Effector memory CD4-positive, alpha-beta T cell (primary cell): Measurements from ENCODE around the gene WFIKKN2.
"Not testable (repeated sequence)": the region's sequence is repeated elsewhere in the genome, so short reads cannot be mapped to it uniquely, and the experiment has no call there.

Source experiments
- DNase-seq, 3 donors: peaks; one replicate each; pipeline ENCODE4 v3.0.0-alpha.2; 2020
- H3K27ac ChIP-seq: 2 replicates; pipeline ENCODE4 v1.7.0; 2013; ENCODE audit warnings: mild to moderate bottlenecking, low read length, moderate library complexity; ENCODE audit not compliant: insufficient read depth, poor library complexity, severe bottlenecking
- H3K27me3 ChIP-seq: replicated peaks from 2 replicates; pipeline ENCODE4 v1.7.0; 2013; ENCODE audit warnings: mild to moderate bottlenecking, low read length; ENCODE audit not compliant: insufficient read depth, control insufficient read depth, poor library complexity, severe bottlenecking
- H3K36me3 ChIP-seq: 2 replicates; pipeline ENCODE4 v1.7.0; 2013; ENCODE audit warnings: mild to moderate bottlenecking, low read length, moderate library complexity; ENCODE audit not compliant: control insufficient read depth, insufficient read depth
- H3K4me1 ChIP-seq: 2 replicates; pipeline ENCODE4 v1.7.0; 2013; ENCODE audit warnings: low read length, mild to moderate bottlenecking; ENCODE audit not compliant: control insufficient read depth, insufficient read depth, poor library complexity, severe bottlenecking
- H3K4me3 ChIP-seq: 2 replicates; pipeline ENCODE4 v1.7.0; 2013; ENCODE audit warnings: low read length, low read depth, mild to moderate bottlenecking; ENCODE audit not compliant: insufficient read depth, poor library complexity, severe bottlenecking
- H3K9me3 ChIP-seq: 2 replicates; pipeline ENCODE4 v1.7.0; 2013; ENCODE audit warnings: mild to moderate bottlenecking, low read length, moderate library complexity; ENCODE audit not compliant: control insufficient read depth

WFIKKN2 gene

GRCh38 chr17:50871364-50871763 lies 36.0 kb downstream of the WFIKKN2 start:
- peak; percentile 32 to 49 (median 43) for DNase-seq
- Histone ChIP-seq H3K27me3 (no peaks in the 10 kb centered on the region), H3K4me3 (peak overlapping the region; percentile 19), H3K4me1 (peaks cover 48% of the 10 kb centered on the region), H3K27ac (no peak overlapping the region), H3K36me3 (no peaks in the 10 kb centered on the region), H3K9me3 (no peaks in the 10 kb centered on the region)

GRCh38 chr17:50871898-50872297 lies 36.5 kb downstream of the WFIKKN2 start:
- H3K4me1 ChIP-seq, result peaks cover 46% of the 10 kb centered on the region
- no peaks in the 10 kb centered on the region for H3K9me3 ChIP-seq
- no peaks in the 10 kb centered on the region for H3K36me3 ChIP-seq
- no peaks in the 10 kb centered on the region for H3K27me3 ChIP-seq
- H3K4me3 ChIP-seq, result peak overlapping the region; percentile 19
- DNase-seq, result no peak
- no peak overlapping the region for H3K27ac ChIP-seq

GRCh38 chr17:50872710-50873424 lies 37.5 kb downstream of the WFIKKN2 start:
- Histone ChIP-seq H3K4me3 (no peak overlapping the region), H3K27ac (no peak overlapping the region), H3K9me3 (no peaks in the 10 kb centered on the region), H3K27me3 (no peaks in the 10 kb centered on the region), H3K36me3 (no peaks in the 10 kb centered on the region), H3K4me1 (peaks cover 38% of the 10 kb centered on the region)
- DNase-seq, result peak in 2 of 3 donors; percentile 25 to 43

GRCh38 chr17:50875074-50875473 lies 39.7 kb downstream of the WFIKKN2 start:
- Histone ChIP-seq H3K9me3 (no peaks in the 10 kb centered on the region), H3K4me1 (peaks cover 32% of the 10 kb centered on the region), H3K27ac (no peak overlapping the region), H3K27me3 (no peaks in the 10 kb centered on the region), H3K4me3 (no peak overlapping the region), H3K36me3 (no peaks in the 10 kb centered on the region)
- no peak for DNase-seq

GRCh38 chr17:50877042-50877441 lies 41.7 kb downstream of the WFIKKN2 start:
- H3K27ac ChIP-seq, H3K4me3 ChIP-seq, DNase-seq, H3K27me3 ChIP-seq, H3K36me3 ChIP-seq, H3K9me3 ChIP-seq: not testable (repeated sequence)
- peaks cover 23% of the 10 kb centered on the region for H3K4me1 ChIP-seq

GRCh38 chr17:50877838-50878237 lies 42.5 kb downstream of the WFIKKN2 start:
- Histone ChIP-seq H3K4me3 (no peak overlapping the region), H3K27ac (no peak overlapping the region), H3K27me3 (no peaks in the 10 kb centered on the region), H3K4me1 (peaks cover 16% of the 10 kb centered on the region), H3K36me3 (no peaks in the 10 kb centered on the region), H3K9me3 (no peaks in the 10 kb centered on the region)
- no peak for DNase-seq

- H3K9me3 ChIP-seq, result no peaks in the 10 kb centered on the region
- no peaks in the 10 kb centered on the region for H3K27me3 ChIP-seq
- H3K36me3 ChIP-seq, result no peaks in the 10 kb centered on the region
- no peak overlapping the region for H3K4me3 ChIP-seq
- no peak for DNase-seq
- peaks cover 6% of the 10 kb centered on the region for H3K4me1 ChIP-seq
- no peak overlapping the region for H3K27ac ChIP-seq
These were observed 43.7 kb downstream of the WFIKKN2 start for GRCh38 chr17:50879086-50879485.

GRCh38 chr17:50881182-50881581 lies 45.8 kb downstream of the WFIKKN2 start:
- H3K27me3 ChIP-seq, result no peaks in the 10 kb centered on the region
- H3K9me3 ChIP-seq, result no peaks in the 10 kb centered on the region
- H3K4me1 ChIP-seq, result peaks cover 6% of the 10 kb centered on the region
- no peak for DNase-seq
- H3K27ac ChIP-seq, result no peak overlapping the region
- no peak overlapping the region for H3K4me3 ChIP-seq
- no peaks in the 10 kb centered on the region for H3K36me3 ChIP-seq

GRCh38 chr17:50882851-50883250 lies 47.5 kb downstream of the WFIKKN2 start:
- DNase-seq, result no peak
- Histone ChIP-seq H3K9me3 (no peaks in the 10 kb centered on the region), H3K4me3 (no peak overlapping the region), H3K36me3 (no peaks in the 10 kb centered on the region), H3K4me1 (peaks cover 15% of the 10 kb centered on the region), H3K27me3 (no peaks in the 10 kb centered on the region), H3K27ac (no peak overlapping the region)

- Histone ChIP-seq H3K27ac (no peak overlapping the region), H3K27me3 (no peaks in the 10 kb centered on the region), H3K4me1 (peaks cover 17% of the 10 kb centered on the region), H3K4me3 (no peak overlapping the region), H3K36me3 (no peaks in the 10 kb centered on the region), H3K9me3 (no peaks in the 10 kb centered on the region)
- no peak for DNase-seq
These were observed 48.6 kb downstream of the WFIKKN2 start for GRCh38 chr17:50883850-50884438.
